GM10266 (cell line): ENCODE measurements around the gene PNPLA4.

ENCODE experiments used
- DNase-seq: peaks from one replicate; pipeline ENCODE4 v3.0.0; 2012; ENCODE audit errors: extremely low spot score
- TF ChIP-seq, protein P1 (sequence below): IDR thresholded peaks from 2 replicates; pipeline ENCODE4 v1.5.1; 2012; ENCODE audit warnings: mild to moderate bottlenecking, low read depth; ENCODE audit not compliant: control insufficient read depth, insufficient read depth; ENCODE audit errors: missing control alignments

PNPLA4 gene

DNA sequence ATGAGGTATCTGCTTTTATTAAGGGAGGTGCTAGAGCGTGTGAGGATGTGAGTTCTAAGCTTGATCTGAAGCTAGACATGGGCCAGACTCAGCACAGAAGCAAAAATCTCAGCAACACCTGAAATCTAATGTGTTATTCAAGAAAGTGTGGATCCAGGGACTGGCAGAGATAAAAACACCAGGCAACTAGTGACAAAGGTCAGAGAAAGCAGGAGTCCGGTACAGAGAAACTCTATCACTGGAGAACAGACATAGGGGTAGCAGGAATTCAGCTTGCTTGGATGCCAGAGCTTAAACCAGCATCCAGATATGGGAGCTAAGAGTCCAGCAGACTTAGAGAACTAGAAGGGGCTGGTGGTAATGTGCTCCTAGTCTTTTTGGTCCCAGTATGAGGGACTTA, 50.3 kb downstream of the PNPLA4 start:
- no peak for DNase-seq
- TF ChIP-seq, protein P1, sequence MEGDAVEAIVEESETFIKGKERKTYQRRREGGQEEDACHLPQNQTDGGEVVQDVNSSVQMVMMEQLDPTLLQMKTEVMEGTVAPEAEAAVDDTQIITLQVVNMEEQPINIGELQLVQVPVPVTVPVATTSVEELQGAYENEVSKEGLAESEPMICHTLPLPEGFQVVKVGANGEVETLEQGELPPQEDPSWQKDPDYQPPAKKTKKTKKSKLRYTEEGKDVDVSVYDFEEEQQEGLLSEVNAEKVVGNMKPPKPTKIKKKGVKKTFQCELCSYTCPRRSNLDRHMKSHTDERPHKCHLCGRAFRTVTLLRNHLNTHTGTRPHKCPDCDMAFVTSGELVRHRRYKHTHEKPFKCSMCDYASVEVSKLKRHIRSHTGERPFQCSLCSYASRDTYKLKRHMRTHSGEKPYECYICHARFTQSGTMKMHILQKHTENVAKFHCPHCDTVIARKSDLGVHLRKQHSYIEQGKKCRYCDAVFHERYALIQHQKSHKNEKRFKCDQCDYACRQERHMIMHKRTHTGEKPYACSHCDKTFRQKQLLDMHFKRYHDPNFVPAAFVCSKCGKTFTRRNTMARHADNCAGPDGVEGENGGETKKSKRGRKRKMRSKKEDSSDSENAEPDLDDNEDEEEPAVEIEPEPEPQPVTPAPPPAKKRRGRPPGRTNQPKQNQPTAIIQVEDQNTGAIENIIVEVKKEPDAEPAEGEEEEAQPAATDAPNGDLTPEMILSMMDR: no peak

DNA sequence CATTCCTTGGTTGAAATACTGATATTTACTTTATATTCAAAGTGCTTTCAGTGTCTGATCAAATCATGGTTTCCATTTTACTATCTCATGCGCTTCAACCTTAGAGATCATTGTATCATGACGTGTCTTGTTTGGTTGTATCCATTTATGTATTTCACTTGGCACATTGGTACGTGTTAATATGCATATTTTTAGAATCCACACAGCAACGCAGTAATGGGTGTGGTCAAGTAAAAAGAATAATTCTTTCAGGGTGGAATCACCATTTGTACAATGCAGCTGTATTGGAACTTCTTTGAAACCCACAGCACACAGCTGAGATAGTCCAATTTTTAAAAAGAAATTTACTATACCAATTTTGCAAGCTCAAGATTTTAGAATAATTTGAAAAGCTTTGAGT, 55.2 kb downstream of the PNPLA4 start:
- TF ChIP-seq, protein P1: no peak
- no peak for DNase-seq

DNA sequence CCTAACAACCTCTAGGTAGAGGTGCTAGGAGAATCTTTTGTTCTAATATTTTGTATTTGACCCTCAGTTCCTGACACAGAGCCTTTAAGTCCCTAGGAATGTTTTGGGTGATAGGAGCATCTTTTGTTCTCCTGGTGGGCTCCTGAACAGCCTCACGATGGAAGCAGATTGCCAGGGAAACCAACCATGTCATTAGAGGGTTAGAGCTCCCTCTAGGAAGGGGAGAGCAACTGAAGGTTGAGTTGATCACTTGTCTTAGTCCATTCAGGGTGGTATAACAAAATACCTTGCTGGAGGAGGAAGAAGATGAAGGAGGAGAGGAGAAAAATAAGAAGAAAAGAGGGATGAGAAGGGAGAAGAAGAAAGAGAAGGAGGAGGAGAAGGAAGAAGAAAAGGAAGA, 75.0 kb downstream of the PNPLA4 start:
- TF ChIP-seq, protein P1: no peak
- DNase-seq: no peak
